Adrenal gland (tissue), 12 donors: ENCODE measurements around the gene TP53AIP1. TPM values are rescaled to one million over a fixed set of nuclear protein-coding genes. Genes with fewer than 3 reads are reported as not detected.

Experiments
- DNase-seq, 7 donors: peaks; one replicate each; pipeline ENCODE4 v3.0.0-alpha.2; 2019 to 2020
- H3K27ac ChIP-seq, 5 donors: fragments of 200-600 bp; sonication (generic) in 4 of 5; 1 replicate in 3 of 5; 2 replicates in 2 of 5; pipeline versions ENCODE4 v1.5.1 to v1.8.0; 2016 to 2020; ENCODE audit warnings: mild to moderate bottlenecking in 1 of 5
- H3K27me3 ChIP-seq: fragments of 200-600 bp; 2 replicates; pipeline ENCODE4 v1.8.0; 2021
- H3K36me3 ChIP-seq, 2 donors: fragments of 200-600 bp; replicated peaks in 1 of 2; 1 replicate in 1 of 2; 2 replicates in 1 of 2; pipeline versions ENCODE4 v1.5.1 to v1.8.0; 2018 to 2022
- H3K4me1 ChIP-seq, 2 donors: fragments of 200-600 bp; replicated peaks in 1 of 2; 1 replicate in 1 of 2; 2 replicates in 1 of 2; pipeline versions ENCODE4 v1.5.1 to v1.8.0; 2018 to 2021
- H3K4me3 ChIP-seq, 4 donors: fragments of 200-600 bp; sonication (generic) in 3 of 4; one replicate each; pipeline ENCODE4 v1.5.1; 2016 to 2018
- H3K9me3 ChIP-seq, 3 donors: fragments of 200-600 bp; sonication (generic) in 1 of 3; replicated peaks in 1 of 3; 1 replicate in 2 of 3; 2 replicates in 1 of 3; pipeline versions ENCODE4 v1.5.1 to v1.8.0; 2016 to 2021
- POLR2A ChIP-seq, 2 donors: fragments of 450-650 bp; IDR thresholded peaks; one replicate each; pipeline ENCODE4 v1.6.1; 2017; ENCODE audit warnings: antibody characterized with exemption in 2 of 2, mild to moderate bottlenecking in 2 of 2, moderate library complexity in 1 of 2
- WGBS, 4 donors: extraction: QIAGEN DNeasy Blood & Tissue Kit in 2 of 4; methylation state at CpG; one replicate each; pipeline versions ENCODE4 v1.1.5 to v1.1.7; 2013 to 2017; 5-methylcytosine and 5-hydroxymethylcytosine counted together
- intact Hi-C, 2 donors: fragments of 100-400 bp; cut with DNase I; formaldehyde crosslinking; loops; one replicate each; pipeline versions ENCODE4 v1.14.1 to v1.15.0; 2022 to 2023
- polyA plus RNA-seq, 3 donors: library from polyadenylated mRNA; stranded (reverse); fragments of 200-250 nt in 2 of 3; fragments of 350-450 nt in 1 of 3; fragmentation: Illumina TruSeq in 1 of 3; extraction: RNeasy Lipid Tissue Mini Kit (QIAGEN cat#74804) in 1 of 3; gene quantifications; one replicate each; pipeline ENCODE4 v1.2.3, GENCODE V29; 2013 to 2014
- total RNA-seq, 9 donors: library from RNA; depleted of rRNA in 4 of 9; stranded (reverse); fragments of >200 nt in 4 of 9; fragments of 120-200 nt in 1 of 9; fragmentation: NEBNext Ultra II Directional in 1 of 9; extraction: Animal tissue kit (Norgen Biotek cat#: 25700) in 1 of 9; gene quantifications; one replicate each; pipeline versions ENCODE4 v1.1.0 to v1.2.4, GENCODE V29; 2013 to 2023
- TF ChIP-seq, protein P1 (sequence below), 6 experiments: fragments of 450-650 bp in 4 of 6; fragments of 200-600 bp in 2 of 6; sonication (generic) in 1 of 6; IDR thresholded peaks; 1 replicate in 5 of 6; 2 replicates in 1 of 6; pipeline versions ENCODE4 v1.5.1 to v1.8.0; 2016 to 2021; ENCODE audit warnings: antibody characterized with exemption in 6 of 6, mild to moderate bottlenecking in 2 of 6, moderate library complexity in 1 of 6
- donor health status: healthy with polysubstance abuse.
- donor health status: Bipolar disorder and iron deficiency.
- donor health status: DM: yes; HTN: yes; CAD: no.
- donor health status: DM: no; HTN: no; CAD: no.
- donor health status: DM: no; HTN: no; CAD: no.
- donor health status: DM: yes; HTN: yes; CAD: no.

TP53AIP1 gene
- total and polyA plus RNA-seq, 12 donors = 0.11 to 1.7 (median 0.30) TPM; not detected in 2

DNA sequence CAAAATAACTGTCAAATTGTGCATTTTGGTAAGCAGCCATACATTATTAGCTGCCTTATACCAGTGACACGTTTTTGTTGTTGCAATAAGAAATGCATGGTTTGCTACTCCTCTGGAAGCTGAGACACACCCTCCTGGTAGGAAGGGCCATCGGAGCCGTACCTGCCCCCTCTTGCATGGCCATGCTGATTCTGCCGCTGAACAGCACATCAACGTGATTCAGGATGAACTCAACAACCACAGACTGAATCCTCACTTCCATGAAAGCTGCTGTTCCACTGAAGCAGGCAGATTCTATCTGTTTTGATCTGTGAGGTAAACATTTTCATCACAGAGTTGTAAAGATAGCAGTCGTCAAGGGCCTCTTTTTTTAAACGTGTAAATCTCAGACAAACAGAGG is 38.6 kb upstream of the TP53AIP1 start:
- intact Hi-C loops = no loop called here
- H3K27ac ChIP-seq = no peak overlapping the region
- no peak for DNase-seq
- peaks cover 0 to 21% of the 10 kb centered on the region in 2 donors for H3K36me3 ChIP-seq
- no peaks in the 10 kb centered on the region for H3K9me3 ChIP-seq
- H3K27me3 ChIP-seq = no peaks in the 10 kb centered on the region
- WGBS, 4 donors = 75 to 86% (median 81%) methylated on average over 7 of the region's 7 CpGs
- no peak overlapping the region for H3K4me3 ChIP-seq
- no peaks in the 10 kb centered on the region for H3K4me1 ChIP-seq
- TF ChIP-seq POLR2A (IDR thresholded peaks at IDR 0.05) = no peak
- TF ChIP-seq, protein P1, sequence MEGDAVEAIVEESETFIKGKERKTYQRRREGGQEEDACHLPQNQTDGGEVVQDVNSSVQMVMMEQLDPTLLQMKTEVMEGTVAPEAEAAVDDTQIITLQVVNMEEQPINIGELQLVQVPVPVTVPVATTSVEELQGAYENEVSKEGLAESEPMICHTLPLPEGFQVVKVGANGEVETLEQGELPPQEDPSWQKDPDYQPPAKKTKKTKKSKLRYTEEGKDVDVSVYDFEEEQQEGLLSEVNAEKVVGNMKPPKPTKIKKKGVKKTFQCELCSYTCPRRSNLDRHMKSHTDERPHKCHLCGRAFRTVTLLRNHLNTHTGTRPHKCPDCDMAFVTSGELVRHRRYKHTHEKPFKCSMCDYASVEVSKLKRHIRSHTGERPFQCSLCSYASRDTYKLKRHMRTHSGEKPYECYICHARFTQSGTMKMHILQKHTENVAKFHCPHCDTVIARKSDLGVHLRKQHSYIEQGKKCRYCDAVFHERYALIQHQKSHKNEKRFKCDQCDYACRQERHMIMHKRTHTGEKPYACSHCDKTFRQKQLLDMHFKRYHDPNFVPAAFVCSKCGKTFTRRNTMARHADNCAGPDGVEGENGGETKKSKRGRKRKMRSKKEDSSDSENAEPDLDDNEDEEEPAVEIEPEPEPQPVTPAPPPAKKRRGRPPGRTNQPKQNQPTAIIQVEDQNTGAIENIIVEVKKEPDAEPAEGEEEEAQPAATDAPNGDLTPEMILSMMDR (IDR thresholded peaks at IDR 0.05) = no peak

DNA sequence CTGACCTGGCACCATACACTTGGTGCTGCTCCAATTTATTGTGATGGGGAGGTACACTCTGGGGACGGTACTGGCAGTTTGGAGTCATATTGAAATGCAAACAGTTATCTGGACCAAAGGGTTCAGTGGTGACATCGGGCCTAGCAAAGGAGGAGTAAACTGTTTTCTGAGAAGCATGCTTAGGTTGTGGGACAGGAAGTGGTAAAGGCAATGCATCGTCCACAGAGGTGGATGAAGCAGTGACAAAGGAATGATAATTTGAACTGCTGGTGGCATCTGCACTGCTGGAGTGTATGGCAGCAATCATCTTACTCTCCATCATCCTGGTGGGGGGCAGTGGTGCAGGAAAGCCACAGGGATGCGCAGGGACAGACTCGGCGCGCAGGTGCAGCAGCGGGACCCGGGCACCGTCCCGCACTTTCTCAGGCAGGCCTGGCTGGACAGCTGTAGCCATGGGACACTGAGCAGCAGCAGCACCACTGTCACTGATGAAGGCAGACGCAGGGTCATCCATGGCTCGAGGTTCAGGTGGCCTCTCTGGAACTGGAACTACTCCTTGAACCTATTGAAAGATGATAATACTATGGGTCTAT is 28.0 kb upstream of the TP53AIP1 start:
- no peaks in the 10 kb centered on the region for H3K9me3 ChIP-seq
- H3K27me3 ChIP-seq = no peaks in the 10 kb centered on the region
- H3K27ac ChIP-seq = no peak overlapping the region
- H3K36me3 ChIP-seq = peaks cover 0 to 49% of the 10 kb centered on the region in 2 donors
- 86 to 98% (median 96%) methylated on average over 12 to 13 of the region's 13 CpGs for WGBS, 4 donors
- H3K4me1 ChIP-seq = no peaks in the 10 kb centered on the region
- intact Hi-C loops = no loop called here
- TF ChIP-seq, protein P1 (IDR thresholded peaks at IDR 0.05) = no peak
- no peak for TF ChIP-seq POLR2A (IDR thresholded peaks at IDR 0.05)
- no peak for DNase-seq
- H3K4me3 ChIP-seq = no peak overlapping the region

DNA sequence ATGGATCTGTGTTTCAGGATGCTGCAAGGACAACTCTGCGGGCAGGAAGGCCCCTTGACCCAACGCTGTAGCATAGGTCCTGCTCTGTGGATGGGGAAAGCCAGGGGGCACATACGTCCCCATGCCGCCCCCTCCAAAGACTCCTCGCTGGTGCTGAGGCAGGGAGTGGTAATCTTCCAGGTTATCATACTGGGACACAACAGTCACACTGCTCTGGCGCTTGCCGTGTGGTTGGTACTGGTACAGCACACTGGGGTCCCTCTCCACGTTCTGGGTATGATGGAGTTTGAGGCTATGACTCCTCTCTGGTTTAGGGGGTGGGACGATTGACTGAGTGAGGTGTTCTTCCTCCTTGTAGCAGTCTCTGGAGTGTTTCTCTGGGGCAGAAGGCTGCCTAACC is 26.2 kb upstream of the TP53AIP1 start:
- DNase-seq = no peak
- Histone ChIP-seq H3K27me3 (no peaks in the 10 kb centered on the region), H3K4me1 (no peaks in the 10 kb centered on the region), H3K4me3 (no peak overlapping the region), H3K36me3 (peaks cover 0 to 34% of the 10 kb centered on the region in 2 donors), H3K9me3 (no peaks in the 10 kb centered on the region), H3K27ac (no peak overlapping the region)
- no peak for TF ChIP-seq POLR2A (IDR thresholded peaks at IDR 0.05)
- TF ChIP-seq, protein P1 (IDR thresholded peaks at IDR 0.05) = no peak
- WGBS, 4 donors = 94 to 100% (median 95%) methylated on average over 1 to 9 of the region's 9 CpGs
- intact Hi-C loops = no loop called here

DNA sequence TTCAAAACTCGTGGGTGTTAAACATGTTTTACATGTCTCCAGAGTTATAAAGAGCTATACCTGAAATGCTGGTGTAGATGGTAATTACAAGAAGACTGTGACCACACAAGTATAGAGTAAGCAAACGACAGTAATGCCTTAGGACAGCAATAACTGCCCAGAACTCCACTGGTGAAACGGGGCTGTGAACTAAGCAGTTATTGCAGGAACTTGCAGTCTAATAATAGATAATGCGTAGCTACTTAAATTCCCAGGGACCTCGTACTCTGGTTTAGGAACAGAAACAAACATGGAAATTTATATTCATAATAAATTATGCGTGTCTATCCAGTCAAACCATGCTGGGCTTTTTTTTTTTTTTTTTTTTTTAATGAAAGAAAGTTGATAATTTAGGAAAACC is 24.9 kb upstream of the TP53AIP1 start:
- H3K4me3 ChIP-seq = no peak overlapping the region
- H3K27ac ChIP-seq = no peak overlapping the region
- DNase-seq = no peak
- H3K4me1 ChIP-seq = no peaks in the 10 kb centered on the region
- H3K27me3 ChIP-seq = no peaks in the 10 kb centered on the region
- intact Hi-C loops = no loop called here
- no peaks in the 10 kb centered on the region for H3K9me3 ChIP-seq
- peaks cover 0 to 23% of the 10 kb centered on the region in 2 donors for H3K36me3 ChIP-seq
- TF ChIP-seq POLR2A (IDR thresholded peaks at IDR 0.05) = no peak
- TF ChIP-seq, protein P1 (IDR thresholded peaks at IDR 0.05) = no peak
- WGBS, 4 donors = 87 to 91% (median 88%) methylated on average over 6 of the region's 6 CpGs
